ENCODE data around the gene SCARF2.

GRCh38 chr22:20472629-20473442 lies 35.2 kb upstream of the SCARF2 start:
- TF ChIP-seq GATA3 (IDR thresholded peaks at IDR 0.05; ENCODE audit: low read depth, low read length) (no peak), GATA2 (IDR thresholded peaks at IDR 0.05; ENCODE audit: low read depth, low read length) (no peak)
